KOPT-K1 (cell line): ENCODE results near the gene SIRPB1.

ENCODE experiments used
- H3K27ac ChIP-seq: fragments of 200-600 bp; sonication (generic); 2 replicates; pipeline ENCODE4 v1.5.1; 2016; ENCODE audit warnings: antibody characterized with exemption, mild to moderate bottlenecking, low read depth, low read length; ENCODE audit not compliant: poor library complexity, severe bottlenecking
- H3K36me3 ChIP-seq: fragments of 200-600 bp; sonication (generic); 2 replicates; pipeline ENCODE4 v1.5.1; 2017; ENCODE audit warnings: antibody characterized with exemption, mild to moderate bottlenecking, low read length, moderate library complexity; ENCODE audit not compliant: insufficient read depth
- H3K9me3 ChIP-seq: fragments of 200-600 bp; sonication (generic); 2 replicates; pipeline ENCODE4 v1.5.1; 2017; ENCODE audit warnings: antibody characterized with exemption, low read length, mild to moderate bottlenecking; ENCODE audit not compliant: insufficient read depth, poor library complexity, severe bottlenecking

Gene SIRPB1

DNA sequence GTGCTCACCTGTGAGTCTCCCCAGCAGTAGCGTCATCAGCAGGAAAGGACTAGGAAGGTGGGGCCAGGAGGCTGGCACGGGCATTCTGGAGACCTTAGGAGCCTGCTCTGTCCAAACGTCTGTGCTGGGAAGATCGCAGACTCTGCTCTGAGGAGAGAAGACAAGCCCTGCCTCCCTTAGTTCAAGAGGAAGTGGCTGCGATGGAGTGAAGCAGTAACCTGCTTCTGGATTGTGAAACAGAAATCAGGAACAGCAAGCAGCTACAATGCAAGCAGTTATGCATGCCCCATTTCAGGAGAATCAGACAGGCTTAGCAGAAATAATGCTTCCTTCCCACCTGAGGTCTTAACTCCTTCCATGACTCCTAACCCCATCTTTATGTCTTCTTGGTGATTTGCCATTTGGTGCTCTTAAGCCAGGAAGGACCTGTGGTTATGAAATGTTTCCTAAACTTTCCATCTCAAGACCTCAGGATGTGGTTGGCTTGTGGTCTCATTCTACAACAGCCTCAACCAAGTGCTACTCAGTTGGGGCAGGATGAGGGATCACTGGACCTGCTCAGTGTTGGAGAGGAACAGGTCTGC lies at the start of gene SIRPB1:
Gene SIRPB1 (minus strand): TSS at position 149 of the 584 bp plus-strand sequence. CDS start 65 bp downstream, at position 84.
- Histone ChIP-seq H3K9me3 (peaks cover 7% of the 10 kb centered on the region), H3K27ac (no peak within 1 kb of the TSS)

DNA sequence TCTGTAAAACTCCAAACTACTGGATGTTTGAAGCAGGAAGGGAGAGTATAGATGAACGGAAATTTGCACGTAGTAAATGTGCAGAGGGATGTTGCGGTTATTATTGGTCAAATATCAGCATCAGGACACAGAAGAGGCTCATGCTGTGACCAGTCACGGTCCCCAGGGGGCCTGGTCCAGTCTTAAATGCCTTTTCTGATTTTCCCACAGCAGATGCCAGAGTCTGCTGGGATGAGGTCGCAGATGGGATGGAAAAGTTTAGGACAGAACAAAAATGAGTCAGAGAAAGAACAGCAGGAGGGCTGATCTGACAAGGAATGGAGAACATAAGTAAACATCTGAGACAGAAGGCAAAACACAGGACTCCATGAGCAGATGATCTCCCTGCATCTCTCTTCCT lies 49.5 kb upstream of the SIRPB1 start:
- Histone ChIP-seq H3K27ac (no peak overlapping the region), H3K36me3 (no peaks in the 10 kb centered on the region), H3K9me3 (peaks cover 12% of the 10 kb centered on the region)

More for the DNA sequence above, at the start of gene SIRPB1:
- no peaks in the 10 kb centered on the region for H3K36me3 ChIP-seq

DNA sequence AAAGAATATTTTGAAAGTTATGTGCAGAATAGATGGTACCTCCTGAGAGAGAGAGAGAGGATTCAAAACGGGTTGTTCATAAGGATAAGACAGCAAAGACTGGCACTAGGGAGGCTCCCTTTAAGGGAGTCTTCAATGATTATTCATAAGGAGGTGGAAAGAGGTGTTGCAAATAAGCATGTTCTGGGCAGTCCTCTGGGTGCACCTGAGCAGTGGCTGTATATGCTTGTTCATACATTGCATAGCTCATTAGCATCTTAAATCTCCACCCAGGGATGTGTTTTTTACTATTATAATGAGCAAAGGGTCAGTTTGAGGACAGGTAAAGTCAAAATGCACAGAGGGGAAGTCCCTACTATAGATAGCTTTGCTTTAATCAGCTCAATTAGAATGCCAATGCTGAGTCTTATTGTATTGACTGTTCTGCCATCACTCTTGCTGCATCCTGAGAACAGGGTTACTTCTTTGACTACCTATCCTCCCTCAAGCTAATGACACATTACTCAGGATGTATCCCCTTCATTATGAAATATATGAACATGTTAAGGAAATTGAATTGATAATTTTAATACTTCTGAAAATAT lies 47.8 kb upstream of the SIRPB1 start:
- Histone ChIP-seq H3K27ac (no peak overlapping the region), H3K36me3 (no peaks in the 10 kb centered on the region), H3K9me3 (peaks cover 12% of the 10 kb centered on the region)

DNA sequence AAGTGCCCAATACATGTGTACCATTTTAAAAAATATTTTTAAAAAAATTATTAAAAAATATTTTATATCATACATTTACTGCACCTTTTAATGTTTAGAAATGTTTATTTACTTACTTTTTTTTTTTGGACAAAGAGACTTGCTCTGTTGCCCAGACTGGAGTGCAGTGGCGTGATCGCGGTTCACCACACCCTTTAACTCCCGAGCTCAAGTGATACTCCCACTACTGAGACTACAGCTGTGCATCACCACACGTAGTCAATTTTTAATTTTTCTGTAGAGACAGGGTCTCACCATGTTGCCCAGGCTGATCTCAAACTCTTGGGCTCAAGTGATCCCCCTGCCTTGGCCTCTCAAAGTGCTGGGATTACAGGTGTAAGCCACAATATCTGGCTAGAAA lies 47.0 kb upstream of the SIRPB1 start:
- Histone ChIP-seq H3K27ac (no peak overlapping the region), H3K9me3 (peaks cover 12% of the 10 kb centered on the region), H3K36me3 (no peaks in the 10 kb centered on the region)

DNA sequence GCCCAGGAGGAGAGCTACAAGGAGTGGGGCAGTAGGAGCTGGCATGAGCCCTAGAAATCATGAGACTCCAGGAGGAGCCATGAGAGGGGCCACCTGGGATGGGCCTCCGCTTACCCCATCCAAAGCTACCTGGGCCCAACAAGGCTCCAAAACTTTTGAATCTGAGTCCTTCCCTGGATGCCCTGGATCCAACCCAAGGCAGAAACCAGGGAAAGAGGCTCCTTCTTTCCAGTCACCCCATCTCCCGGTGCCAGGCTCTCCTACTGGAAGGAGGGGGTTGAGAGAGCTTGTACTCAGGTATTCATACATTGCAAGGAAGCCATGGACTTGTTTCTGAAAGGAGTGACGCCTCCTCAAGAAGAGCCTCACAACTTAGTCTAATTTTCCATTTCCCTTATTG lies 45.5 kb upstream of the SIRPB1 start:
- H3K36me3 ChIP-seq = no peaks in the 10 kb centered on the region
- H3K9me3 ChIP-seq = peaks cover 2% of the 10 kb centered on the region
- H3K27ac ChIP-seq = peak overlapping the region; percentile 76

DNA sequence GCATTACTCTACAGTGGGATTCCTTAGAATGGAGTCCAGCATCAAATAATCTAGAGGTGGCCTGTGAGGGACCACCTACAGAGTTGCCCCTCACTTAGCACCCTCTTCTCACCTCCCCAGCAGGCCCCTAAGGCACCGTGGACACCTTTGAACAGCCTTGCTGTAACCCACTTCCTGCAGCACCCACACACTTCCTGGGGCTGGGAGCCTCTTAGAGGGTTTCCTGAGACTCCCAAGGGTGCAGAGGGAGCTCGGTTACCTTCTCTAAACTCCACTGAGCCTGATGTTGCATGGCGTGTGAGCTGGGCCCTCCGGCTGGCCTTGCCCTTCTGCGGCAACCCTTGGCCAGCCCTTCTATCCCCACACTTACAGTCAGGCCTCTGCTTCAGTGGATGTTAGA lies 45.1 kb upstream of the SIRPB1 start:
- H3K9me3 ChIP-seq = no peaks in the 10 kb centered on the region
- H3K27ac ChIP-seq = peak overlapping the region; percentile 76
- H3K36me3 ChIP-seq = no peaks in the 10 kb centered on the region

DNA sequence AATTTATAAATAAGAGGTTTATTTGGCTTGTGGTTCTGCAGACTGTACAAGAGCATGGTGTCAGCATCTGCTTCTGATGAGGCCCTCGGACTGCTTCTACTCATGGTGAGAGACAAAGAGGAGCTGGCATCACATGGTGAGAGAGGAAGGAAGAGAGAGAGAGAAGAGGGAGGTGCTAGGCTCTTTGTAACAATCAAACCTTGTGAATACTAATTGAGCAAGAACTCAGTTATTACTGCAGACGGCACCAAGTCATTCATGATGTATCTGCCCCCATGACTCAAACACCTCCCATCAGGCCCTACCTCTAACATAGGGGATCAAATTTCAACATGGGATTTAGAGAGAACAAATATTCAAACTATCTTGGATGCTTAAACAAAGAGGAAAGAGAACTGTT lies 44.1 kb upstream of the SIRPB1 start:
- Histone ChIP-seq H3K36me3 (no peaks in the 10 kb centered on the region), H3K9me3 (no peaks in the 10 kb centered on the region), H3K27ac (peak overlapping the region; percentile 76)

DNA sequence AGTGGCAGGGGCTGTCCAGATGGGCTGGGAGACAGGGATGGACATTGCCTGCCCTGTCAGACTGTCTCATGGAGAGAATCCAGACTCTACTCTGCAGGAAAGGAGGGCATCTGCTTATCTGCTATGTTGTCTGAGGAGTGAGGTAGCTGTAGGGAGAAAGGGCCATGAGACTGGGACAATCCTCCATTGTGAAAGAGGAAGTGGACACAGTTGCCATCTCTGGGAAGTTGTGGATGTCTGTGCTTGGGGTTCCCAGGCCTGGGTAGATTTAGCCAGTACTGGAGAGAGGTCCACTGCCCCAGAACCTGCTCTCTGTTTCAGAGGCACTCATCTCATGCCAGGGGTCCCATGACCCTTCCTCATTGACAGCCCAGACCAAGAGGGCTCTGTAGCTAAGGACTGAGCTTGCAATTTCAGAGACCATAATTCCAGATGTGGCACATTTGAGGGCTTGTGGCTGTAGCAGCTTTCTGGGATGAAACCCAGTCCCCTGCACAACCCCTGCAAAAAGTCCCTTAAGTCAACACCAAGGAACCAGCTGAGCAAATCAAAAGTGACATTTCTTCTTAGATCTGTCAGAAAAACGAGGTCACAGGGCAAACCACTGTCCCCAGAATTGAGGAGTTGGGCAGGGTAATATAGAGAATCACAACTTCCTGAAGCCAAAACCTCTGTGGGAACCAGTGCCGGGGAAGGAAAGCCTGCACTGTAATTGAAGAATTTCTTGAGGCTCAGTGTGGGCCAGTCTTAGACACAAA lies 41.9 kb upstream of the SIRPB1 start:
- Histone ChIP-seq H3K36me3 (no peaks in the 10 kb centered on the region), H3K27ac (peak overlapping the region; percentile 12), H3K9me3 (no peaks in the 10 kb centered on the region)

DNA sequence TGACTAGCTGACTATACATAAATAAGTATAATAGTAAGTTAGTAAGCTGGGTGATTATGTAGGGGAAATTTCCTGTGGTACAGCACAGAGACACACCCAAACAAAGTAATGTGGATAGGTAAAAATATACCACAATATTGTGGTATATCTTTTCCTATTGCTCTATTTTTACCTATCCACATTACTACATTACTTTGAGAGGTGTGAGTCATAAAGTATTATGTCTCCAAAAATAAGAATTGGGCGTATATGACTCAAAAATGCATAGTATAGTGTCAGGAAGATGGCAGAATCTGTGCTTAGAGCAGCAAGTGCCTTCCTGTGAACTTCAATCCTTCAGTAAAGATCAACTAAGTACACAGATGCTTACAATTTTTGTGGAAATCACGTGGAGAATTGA lies 40.4 kb upstream of the SIRPB1 start:
- H3K27ac ChIP-seq = no peak overlapping the region

DNA sequence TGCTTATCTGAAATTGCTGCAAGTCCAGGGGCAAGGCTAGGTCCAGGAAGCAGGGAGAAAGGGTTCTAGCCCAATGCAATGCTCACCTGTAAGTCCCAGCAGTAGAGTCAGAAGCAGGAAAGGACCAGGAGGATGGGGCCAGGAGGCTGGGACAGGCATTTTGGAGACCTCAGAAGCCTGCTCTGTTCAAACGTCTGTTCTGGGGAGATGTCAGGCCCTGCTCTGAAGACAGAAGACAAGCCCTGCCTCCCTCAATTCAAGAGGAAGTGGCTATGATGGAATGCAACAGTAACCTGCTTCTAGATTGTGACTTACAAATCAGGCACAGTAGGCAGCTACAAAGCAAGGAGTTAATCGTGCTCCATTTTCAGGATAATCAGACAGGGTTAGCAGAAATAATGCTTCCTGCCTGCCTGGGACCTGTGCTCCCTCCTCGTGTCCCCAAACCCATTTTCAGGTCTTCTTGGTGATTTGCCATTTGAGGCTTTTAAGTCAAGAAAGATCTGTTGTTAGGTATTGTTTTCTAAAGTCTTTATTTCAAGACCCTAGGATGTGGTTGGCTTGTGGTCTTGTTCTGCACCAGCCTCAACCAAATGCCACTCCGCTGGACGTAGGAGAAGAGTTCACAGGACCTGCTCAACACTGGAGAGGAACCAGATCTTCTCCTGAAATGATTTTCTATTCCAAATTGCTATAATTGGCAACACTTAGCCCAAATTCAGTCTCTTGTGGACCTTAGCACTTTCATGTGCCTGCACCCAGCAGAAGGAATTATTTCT lies 37.9 kb upstream of the SIRPB1 start, which contains the start of gene SIRPG:
Gene SIRPG (minus strand): TSS at position 224 of the 779 bp plus-strand sequence. CDS start 65 bp downstream, at position 159.
- peaks cover 6% of the 10 kb centered on the region for H3K9me3 ChIP-seq
- H3K27ac ChIP-seq = peak within 1 kb of the TSS; percentile 62
- no peaks in the 10 kb centered on the region for H3K36me3 ChIP-seq

More for the DNA sequence above, 40.4 kb upstream of the SIRPB1 start:
- Histone ChIP-seq H3K9me3 (no peaks in the 10 kb centered on the region), H3K36me3 (no peaks in the 10 kb centered on the region)

DNA sequence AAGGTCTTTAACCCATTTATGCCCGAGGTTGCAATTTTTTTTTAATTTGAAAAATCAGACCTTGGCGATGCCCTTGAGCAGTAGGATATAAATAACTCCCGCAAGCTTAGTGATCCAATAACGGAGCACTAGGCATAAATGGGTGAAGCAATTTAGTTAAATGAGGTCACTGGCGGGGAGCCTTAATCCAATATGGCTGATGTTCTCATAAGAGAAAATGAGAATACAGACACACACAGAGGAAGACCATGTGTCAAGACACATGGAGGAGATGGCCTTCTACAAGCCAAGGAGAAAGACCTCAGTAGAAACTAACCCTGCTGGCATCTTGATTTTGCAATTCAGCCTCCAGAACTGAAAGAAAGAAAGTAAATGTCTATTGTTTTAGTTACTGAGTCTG lies 37.0 kb upstream of the SIRPB1 start:
- Histone ChIP-seq H3K36me3 (no peaks in the 10 kb centered on the region), H3K9me3 (peaks cover 6% of the 10 kb centered on the region), H3K27ac (peak overlapping the region; percentile 62)

DNA sequence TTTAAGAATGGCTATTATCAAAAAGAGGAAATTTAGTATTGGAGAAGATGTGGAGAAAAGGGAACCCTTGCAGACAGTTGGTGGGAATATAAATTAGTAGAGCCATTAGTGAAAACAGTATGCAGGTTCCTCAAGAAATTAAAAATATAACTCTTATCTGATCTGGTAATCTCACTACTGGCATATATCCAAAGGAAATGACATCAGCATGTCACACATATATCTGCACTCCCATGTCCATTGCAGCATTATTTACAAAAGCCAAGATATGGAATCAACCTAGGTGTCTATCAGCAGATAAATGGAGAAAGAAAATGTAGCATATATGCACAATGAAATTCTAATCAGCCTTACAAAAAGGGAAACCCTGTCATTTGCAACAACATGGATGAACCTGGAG lies 35.2 kb upstream of the SIRPB1 start:
- Histone ChIP-seq H3K9me3 (peaks cover 6% of the 10 kb centered on the region), H3K36me3 (no peaks in the 10 kb centered on the region), H3K27ac (no peak overlapping the region)

DNA sequence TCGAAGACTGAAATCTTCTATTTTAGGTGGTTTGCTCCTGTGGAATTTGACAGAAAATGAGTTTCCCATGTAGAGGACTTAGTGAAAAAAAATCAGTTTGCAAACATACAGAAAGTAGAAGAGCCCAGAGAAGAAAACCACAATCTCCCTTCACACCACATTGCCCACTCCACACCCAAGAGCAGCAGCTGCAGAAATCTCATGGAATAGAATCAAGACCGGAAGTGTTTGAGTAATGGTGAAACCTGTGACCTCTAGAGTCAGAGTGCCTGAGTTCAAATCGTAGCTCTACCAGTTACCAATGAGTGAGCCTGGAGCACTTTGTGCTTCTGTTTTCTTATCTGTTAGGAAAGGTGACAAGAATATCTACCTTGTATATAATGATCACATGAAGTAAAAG lies 33.2 kb upstream of the SIRPB1 start:
- peaks cover 6% of the 10 kb centered on the region for H3K9me3 ChIP-seq
- H3K36me3 ChIP-seq = no peaks in the 10 kb centered on the region
- no peak overlapping the region for H3K27ac ChIP-seq

DNA sequence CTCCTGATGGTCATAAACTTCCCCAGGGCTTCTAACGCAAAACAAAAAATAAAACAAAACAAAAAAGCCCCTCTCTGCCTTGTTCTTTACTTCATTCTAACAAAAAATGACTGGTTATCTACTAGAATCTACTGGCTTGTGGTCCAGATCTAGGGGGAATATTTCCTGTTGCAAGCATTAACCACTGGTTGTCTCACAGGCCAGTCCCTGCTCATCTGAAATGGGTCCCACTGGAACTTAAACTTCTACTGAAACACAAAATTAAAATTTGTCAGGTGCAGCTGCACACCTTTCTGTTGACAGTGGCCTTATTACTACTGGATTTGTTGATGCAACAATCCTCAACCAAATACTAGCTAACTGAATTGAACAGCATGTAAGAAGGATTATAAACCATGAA lies 32.3 kb upstream of the SIRPB1 start:
- Histone ChIP-seq H3K36me3 (no peaks in the 10 kb centered on the region), H3K9me3 (peaks cover 6% of the 10 kb centered on the region), H3K27ac (no peak overlapping the region)
